Measurements from ENCODE around the gene STK36. TPM values are rescaled to one million over a fixed set of nuclear protein-coding genes. Genes with fewer than 3 reads are reported as not detected.
"Not testable (repeated sequence)": the region's sequence is repeated elsewhere in the genome, so short reads cannot be mapped to it uniquely, and the experiment has no call there.

The STK36 gene
- polyA plus RNA-seq, 1 donor = 30.5 TPM

GRCh38 chr2:218659988-218660358, 11.9 kb upstream of the STK36 start:
- no peak for DNase-seq (ENCODE audit: low read depth)

GRCh38 chr2:218662377-218662776, 9.5 kb upstream of the STK36 start:
- no peak for DNase-seq (ENCODE audit: low read depth)

- no peak for DNase-seq (ENCODE audit: low read depth)
Observed at GRCh38 chr2:218662827-218663226, 9.1 kb upstream of the STK36 start.

- DNase-seq (ENCODE audit: low read depth) = no peak
Observed at GRCh38 chr2:218663901-218664300, 8.0 kb upstream of the STK36 start.

- DNase-seq (ENCODE audit: low read depth) = no peak
Observed at GRCh38 chr2:218664653-218665052, 7.2 kb upstream of the STK36 start.

GRCh38 chr2:218671097-218671653, 711 bp upstream of the STK36 start:
- DNase-seq (ENCODE audit: low read depth) = no peak

- DNase-seq (ENCODE audit: low read depth) = no peak
Observed at GRCh38 chr2:218679119-218679518, 7.2 kb downstream of the STK36 start.

- no peak for DNase-seq (ENCODE audit: low read depth)
Observed at GRCh38 chr2:218680061-218680460, 8.2 kb downstream of the STK36 start.

- not testable (repeated sequence) for DNase-seq (ENCODE audit: low read depth)
Observed at GRCh38 chr2:218687400-218688060, 15.6 kb downstream of the STK36 start.

- no peak for DNase-seq (ENCODE audit: low read depth)
Observed at GRCh38 chr2:218691234-218691633, 19.3 kb downstream of the STK36 start.

- DNase-seq (ENCODE audit: low read depth) = no peak
Observed at GRCh38 chr2:218694405-218695145, 22.7 kb downstream of the STK36 start.

- no peak for DNase-seq (ENCODE audit: low read depth)
Observed at GRCh38 chr2:218698885-218699284, 27.0 kb downstream of the STK36 start.

GRCh38 chr2:218701806-218702205, 29.9 kb downstream of the STK36 start:
- DNase-seq (ENCODE audit: low read depth) = no peak

GRCh38 chr2:218703341-218703740, 31.5 kb downstream of the STK36 start:
- DNase-seq (ENCODE audit: low read depth) = no peak

GRCh38 chr2:218708086-218708485, 36.2 kb downstream of the STK36 start:
- no peak for DNase-seq (ENCODE audit: low read depth)

- DNase-seq (ENCODE audit: low read depth) = no peak
Observed at GRCh38 chr2:218709908-218710307, 38.0 kb downstream of the STK36 start.

GRCh38 chr2:218710334-218710686, 38.4 kb downstream of the STK36 start:
- DNase-seq (ENCODE audit: low read depth) = no peak

GRCh38 chr2:218710687-218711549, 39.0 kb downstream of the STK36 start, which contains the start of gene TTLL4:
TSS of gene TTLL4 (plus strand) at chr2:218710835. CDS start at chr2:218737677, 26,842 bp downstream.
- DNase-seq (ENCODE audit: low read depth) = peak; percentile 85

GRCh38 chr2:218711550-218711929, 39.7 kb downstream of the STK36 start:
- DNase-seq (ENCODE audit: low read depth) = no peak

GRCh38 chr2:218713922-218714321, 42.0 kb downstream of the STK36 start:
- no peak for DNase-seq (ENCODE audit: low read depth)

GRCh38 chr2:218716070-218716469, 44.2 kb downstream of the STK36 start:
- no peak for DNase-seq (ENCODE audit: low read depth)

GRCh38 chr2:218717262-218717661, 45.4 kb downstream of the STK36 start:
- no peak for DNase-seq (ENCODE audit: low read depth)
